GM19467 (cell line): ENCODE measurements around the gene MRPL33.
"Not testable (repeated sequence)": the region's sequence is repeated elsewhere in the genome, so short reads cannot be mapped to it uniquely, and the experiment has no call there.

Experiments
- ATAC-seq: cut with Tn5 transposase; IDR thresholded peaks from one replicate; pipeline ENCODE4 v1.9.1; 2021; ENCODE audit warnings: mild to moderate bottlenecking, moderate library complexity; ENCODE audit not compliant: unreplicated experiment

MRPL33 gene

GRCh38 chr2:27741673-27742072, 29.8 kb upstream of the MRPL33 start:
- ATAC-seq: no peak

- ATAC-seq: no peak
Measured at GRCh38 chr2:27742571-27742970, 28.9 kb upstream of the MRPL33 start.

GRCh38 chr2:27745494-27745893, 26.0 kb upstream of the MRPL33 start:
- ATAC-seq: not testable (repeated sequence)

- no peak for ATAC-seq
Measured at GRCh38 chr2:27746325-27746724, 25.2 kb upstream of the MRPL33 start.

- ATAC-seq: no peak
Measured at GRCh38 chr2:27747827-27748352, 23.6 kb upstream of the MRPL33 start.

GRCh38 chr2:27748803-27749554, 22.5 kb upstream of the MRPL33 start:
- not testable (repeated sequence) for ATAC-seq

- ATAC-seq: no peak
Measured at GRCh38 chr2:27751377-27751776, 20.1 kb upstream of the MRPL33 start.

GRCh38 chr2:27752551-27753237, 18.8 kb upstream of the MRPL33 start:
- no peak for ATAC-seq

- no peak for ATAC-seq
Measured at GRCh38 chr2:27754138-27754588, 17.4 kb upstream of the MRPL33 start.

GRCh38 chr2:27754831-27755230, 16.7 kb upstream of the MRPL33 start:
- ATAC-seq: no peak

GRCh38 chr2:27756091-27756490, 15.4 kb upstream of the MRPL33 start:
- no peak for ATAC-seq

GRCh38 chr2:27756544-27757498, 14.7 kb upstream of the MRPL33 start:
- no peak for ATAC-seq

GRCh38 chr2:27762951-27763906, 8.3 kb upstream of the MRPL33 start:
- no peak for ATAC-seq

- no peak for ATAC-seq
Measured at GRCh38 chr2:27763907-27764267, 7.6 kb upstream of the MRPL33 start.

GRCh38 chr2:27764526-27764925, 7.0 kb upstream of the MRPL33 start:
- not testable (repeated sequence) for ATAC-seq

- ATAC-seq: no peak
Measured at GRCh38 chr2:27765621-27766286, 5.8 kb upstream of the MRPL33 start.

- ATAC-seq: no peak
Measured at GRCh38 chr2:27766287-27766661, 5.2 kb upstream of the MRPL33 start.

- ATAC-seq: peak; percentile 12
Measured at GRCh38 chr2:27771202-27771547, 344 bp upstream of the MRPL33 start.

- ATAC-seq: no peak
Measured at GRCh38 chr2:27772804-27773203, 1.3 kb downstream of the MRPL33 start.

- no peak for ATAC-seq
Measured at GRCh38 chr2:27773959-27774358, 2.4 kb downstream of the MRPL33 start.
